Dermis lymphatic vessel endothelial cell (primary cell): ENCODE data around the gene PRKX. TPM values are rescaled to one million over a fixed set of nuclear protein-coding genes. Genes with fewer than 3 reads are reported as not detected.

Experiments used
- total RNA-seq: library from RNA; depleted of rRNA; stranded (reverse); fragments of >200 nt; gene quantifications from 2 replicates; pipeline ENCODE4 v1.2.1, GENCODE V29; 2014

The PRKX gene
- 22.0 and 22.9 TPM in 2 replicates for total RNA-seq

GRCh38 chrX:3713225-3713936 is at the start of gene PRKX:
Gene PRKX, minus strand, starts transcription at chrX:3713649. Its CDS starts 396 bp downstream, at chrX:3713253.

